Measurements from ENCODE around the gene MFN1. TPM values are rescaled to one million over a fixed set of nuclear protein-coding genes. Genes with fewer than 3 reads are reported as not detected.

Gene MFN1
- total RNA-seq, 1 experiment from 2014 or later, result 38.7 TPM

DNA sequence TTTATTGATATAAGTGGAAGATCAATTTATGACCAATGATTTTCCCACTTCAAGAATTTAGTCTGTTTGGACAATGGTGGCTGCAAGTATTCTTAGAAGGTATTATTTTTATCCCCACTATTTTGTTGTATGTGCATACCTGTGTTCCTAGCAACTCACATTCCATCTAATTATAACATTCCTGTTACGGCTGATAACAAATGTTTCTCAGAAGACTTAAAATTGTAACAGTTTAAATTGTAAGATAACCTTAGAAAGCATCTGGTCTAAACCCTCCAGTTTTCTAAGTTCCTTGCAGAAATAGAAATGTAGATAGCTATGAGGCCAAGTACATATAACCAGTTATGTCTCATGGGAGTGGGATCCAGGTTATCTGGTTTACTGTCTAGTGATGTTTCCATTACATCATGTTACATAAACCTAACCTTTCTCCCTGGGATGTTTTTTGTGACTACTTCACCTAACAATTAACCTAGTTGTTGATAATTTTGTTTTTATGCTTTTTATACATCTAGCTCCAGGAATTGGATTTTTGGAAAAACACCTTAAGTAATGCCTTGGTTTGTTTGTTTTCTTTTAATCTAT lies 11.1 kb upstream of the MFN1 start:
- no peak for DNase-seq (ENCODE audit: low read depth)

DNA sequence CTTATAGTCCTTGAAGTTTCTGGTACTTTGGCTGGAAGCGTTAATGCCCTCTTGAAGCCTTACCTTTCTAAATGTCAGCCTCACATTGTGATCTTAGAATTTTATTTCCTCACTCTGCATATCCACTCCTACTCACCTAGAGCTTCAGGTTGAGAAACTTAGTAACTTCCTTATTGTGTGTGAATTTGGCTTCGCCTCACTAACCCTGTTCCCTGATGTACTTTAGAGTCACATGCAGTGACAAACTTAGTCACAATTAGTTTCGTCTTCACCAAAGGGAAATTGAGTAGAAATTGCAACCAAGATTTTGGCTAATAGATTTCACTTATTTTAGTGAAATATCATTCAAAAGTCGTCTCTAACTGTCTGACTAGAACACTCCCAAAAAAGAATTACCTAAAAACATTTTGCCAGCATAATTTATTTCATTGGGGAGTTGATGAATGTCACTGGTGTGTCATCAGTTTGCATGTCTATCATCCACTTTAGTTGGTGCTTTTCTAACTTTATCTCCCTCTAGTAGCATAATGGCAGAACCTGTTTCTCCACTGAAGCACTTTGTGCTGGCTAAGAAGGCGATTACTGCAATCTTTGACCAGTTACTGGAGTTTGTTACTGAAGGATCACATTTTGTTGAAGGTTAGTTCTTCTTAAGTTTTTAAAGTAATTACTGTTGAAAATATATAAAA lies 960 bp downstream of the MFN1 start:
- peak; percentile 3 for DNase-seq (ENCODE audit: low read depth)

DNA sequence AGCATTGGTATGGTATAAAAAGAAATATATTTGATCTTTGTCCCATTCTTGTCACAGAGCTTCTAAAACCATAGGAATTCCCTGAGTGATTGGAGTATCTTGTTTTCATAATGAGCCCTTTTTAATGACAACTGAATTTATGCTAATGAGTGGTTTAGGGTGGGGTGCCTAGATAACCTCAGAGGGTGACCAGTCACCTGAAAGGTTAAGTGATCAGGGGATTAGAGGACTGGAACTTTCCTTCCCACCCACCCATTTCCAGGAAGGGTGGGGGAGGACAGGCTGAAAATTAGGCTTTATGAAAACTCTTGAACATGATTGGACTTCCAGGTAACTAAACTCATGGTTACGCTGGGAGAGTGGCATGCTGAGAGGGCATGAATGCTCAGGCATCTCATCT lies 8.5 kb downstream of the MFN1 start:
- no peak for DNase-seq (ENCODE audit: low read depth)

DNA sequence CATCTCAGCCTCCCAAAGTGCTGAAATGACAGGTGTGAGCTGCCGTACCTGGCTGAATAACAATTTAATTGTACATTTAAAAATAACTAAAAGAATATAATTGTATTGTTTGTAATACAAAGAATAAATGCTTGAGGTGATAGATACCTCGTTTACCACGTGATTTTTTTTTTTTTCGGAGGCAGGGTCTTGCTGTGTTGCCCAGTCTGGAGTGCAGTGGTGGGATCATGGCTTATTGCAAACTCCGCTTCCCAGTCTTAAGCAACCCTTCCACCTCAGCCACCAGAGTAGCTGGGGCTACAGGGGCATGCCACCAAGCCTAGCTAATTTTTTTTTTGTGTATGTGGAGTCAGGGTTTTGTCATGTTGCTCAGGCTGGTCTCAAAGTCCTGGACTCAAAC lies 15.8 kb downstream of the MFN1 start:
- no peak for DNase-seq (ENCODE audit: low read depth)

DNA sequence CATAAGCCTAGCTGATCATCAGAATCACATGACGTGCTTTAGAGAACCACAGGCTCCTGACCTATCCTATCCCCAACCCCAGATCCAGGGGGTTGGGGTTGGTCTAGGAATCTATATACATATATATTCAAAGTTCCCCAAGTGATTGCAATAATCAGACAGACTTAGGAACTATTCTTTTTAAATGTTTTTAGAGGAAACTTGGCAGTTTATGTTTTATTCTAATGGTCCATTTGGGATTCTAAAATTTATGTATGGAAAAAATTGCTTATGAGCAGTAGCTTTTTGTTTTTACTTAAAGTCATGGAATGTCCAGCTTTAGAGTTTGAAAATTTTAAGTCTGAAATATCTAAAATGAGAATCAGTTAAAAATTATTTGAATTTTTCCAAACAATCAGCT lies 22.1 kb downstream of the MFN1 start:
- DNase-seq (ENCODE audit: low read depth), result no peak

DNA sequence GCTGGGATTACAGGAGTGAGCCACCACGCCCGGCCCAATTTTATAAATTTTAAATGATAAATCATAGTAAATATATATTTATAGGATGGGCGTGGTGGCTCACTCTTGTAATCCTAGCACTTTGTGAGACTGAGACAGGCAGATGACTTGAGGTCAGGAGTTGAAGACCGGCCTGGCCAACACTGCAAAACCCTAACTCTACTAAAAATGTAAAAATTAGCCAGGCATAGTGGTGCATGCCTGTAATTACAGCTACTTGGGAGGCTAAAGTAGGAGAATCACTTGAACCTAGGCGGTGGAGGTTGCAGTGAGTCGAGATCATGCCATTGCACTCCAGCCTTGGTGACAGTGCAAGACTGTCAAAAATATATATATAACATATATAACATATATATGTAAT lies 26.4 kb downstream of the MFN1 start:
- no peak for DNase-seq (ENCODE audit: low read depth)

DNA sequence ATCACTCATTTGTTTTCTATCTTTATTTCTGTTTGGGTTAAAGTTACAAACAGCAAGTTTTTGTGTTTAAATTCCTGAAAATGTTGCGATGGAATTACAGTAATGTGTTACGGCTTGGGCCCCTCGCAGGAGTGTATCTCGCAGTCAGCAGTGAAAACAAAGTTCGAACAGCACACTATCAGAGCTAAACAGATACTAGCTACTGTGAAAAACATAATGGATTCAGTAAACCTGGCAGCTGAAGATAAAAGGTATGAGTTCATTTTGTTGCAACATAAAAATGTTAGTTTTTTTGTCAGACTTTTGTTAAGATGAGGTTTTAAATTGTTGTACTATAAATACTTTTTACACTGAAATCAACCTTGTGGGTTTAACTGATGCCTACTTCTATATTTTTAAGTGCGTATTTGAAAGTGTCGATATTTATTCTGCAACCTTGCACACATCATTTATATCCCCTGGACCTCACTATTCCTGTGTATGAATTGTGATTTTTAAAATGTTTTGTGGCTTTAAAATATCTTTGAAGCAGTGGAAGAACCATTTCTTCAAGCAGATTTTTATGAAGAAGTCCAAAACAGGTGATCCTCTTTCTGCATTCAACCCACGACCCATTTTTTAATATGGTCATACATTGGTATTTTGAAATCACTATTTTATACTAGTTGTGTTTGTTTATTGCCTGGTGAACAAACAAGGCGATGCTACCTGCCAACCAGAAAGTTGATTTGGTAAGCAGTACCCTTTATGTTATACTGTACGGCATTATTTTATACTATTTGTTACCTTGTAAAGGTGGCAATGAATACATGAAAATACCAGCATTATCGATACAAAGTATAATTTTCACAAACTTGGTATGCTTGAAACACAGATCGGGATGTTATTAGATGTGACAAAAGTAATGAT lies 27.8 kb downstream of the MFN1 start:
- no peak for DNase-seq (ENCODE audit: low read depth)

DNA sequence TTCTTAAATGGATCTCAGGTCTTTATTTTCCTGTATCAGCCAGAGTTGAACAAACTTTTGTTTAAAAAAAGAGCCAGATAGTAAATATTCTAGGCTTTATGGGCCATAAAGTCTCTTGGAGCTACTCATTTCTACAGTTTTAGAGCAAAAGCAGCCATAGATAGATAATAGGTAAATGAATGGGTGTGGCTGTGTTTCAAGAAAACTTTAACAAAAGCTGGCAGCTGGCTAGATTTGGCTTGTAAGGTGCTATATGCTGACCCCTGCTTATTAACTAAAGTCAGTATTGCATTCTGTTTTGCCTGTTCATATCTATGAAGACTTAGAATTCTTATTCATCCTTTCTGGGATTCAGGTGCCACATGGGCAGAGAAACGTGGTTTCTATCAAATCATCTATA lies 29.0 kb downstream of the MFN1 start:
- DNase-seq (ENCODE audit: low read depth), result no peak

DNA sequence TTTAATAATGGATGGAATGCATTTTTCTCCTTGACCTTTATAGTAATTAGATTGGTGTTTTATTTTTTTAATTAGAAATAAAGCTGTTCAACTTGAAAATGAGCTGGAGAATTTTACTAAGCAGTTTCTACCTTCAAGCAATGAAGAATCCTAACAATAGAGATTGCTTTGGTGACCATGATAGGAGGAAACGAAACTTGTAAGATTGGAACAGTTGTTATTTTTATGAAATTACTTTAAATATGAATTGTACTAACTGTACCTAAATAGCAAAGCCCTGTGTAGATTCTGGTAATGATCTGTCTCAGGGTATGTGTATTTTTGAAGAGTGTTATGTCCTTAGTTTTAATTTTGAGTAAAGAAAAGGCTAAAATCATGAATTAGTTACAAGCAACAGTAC lies 44.4 kb downstream of the MFN1 start:
- no peak for DNase-seq (ENCODE audit: low read depth)

DNA sequence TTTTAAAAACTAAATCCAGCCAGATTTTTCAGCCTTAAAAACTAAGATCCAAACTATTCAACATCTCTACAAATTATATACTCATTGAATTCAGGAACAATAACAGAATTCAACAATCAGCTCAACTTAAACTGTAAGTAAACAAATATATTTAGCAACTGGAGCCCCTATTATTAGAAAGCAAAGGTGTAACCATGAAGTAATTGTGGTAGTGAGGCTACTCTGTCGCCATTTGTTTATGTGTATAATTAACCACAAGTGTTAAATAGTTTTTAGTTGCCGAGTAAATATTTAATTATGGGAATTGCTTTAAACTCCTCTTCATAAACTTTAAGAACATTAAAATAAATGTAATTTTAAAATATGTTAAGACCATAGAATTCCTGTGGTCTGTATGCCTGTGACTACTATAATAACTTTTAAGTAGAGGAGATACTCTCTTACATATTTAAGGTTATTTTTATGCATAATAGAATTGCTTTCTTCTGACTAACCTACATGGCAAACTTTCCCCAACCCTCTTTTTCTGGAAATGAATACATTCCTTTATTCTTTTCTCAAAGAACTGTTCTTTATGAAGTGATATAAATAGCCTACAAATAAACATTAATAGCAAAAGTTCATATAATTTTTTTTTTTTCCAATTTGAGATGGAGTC lies 51.2 kb downstream of the MFN1 start:
- no peak for DNase-seq (ENCODE audit: low read depth)

DNA sequence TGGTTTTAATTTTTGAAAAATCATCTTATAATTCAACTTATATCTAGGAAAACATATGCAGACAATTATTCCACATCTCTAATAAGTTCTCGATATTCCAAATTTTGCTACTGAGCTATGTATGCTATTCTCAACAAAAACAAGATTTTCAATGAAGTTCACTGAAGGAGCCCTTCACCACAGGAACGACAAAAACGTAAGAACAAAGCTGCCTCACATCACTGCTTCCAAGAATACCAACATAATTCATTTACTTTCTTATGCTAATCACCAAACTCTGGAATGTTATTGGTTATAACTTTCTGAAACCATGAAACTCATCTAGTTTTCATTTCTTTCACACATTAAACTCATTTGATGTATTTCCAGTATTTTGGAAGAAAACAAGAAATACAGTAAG lies 54.1 kb downstream of the MFN1 start:
- DNase-seq (ENCODE audit: low read depth), result no peak

DNA sequence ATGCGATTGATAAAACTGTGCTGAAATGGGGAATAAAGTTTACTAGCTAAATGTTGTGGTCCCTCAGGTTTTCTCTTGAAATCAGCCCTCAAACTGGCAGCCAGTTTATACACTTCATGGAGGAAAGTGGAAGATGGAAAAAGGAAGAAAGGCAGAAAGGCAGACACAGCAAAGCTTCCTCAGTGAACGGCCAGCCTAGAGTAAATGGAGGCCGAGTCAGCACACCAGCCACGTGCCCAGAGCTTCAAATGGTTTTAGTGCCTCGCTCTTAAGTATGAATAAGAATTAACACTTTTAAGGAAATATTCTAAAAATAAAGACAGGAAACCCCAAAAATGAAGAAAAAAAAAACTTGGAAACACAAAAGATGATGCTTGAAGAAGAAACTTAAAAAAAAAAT lies 55.5 kb downstream of the MFN1 start:
- DNase-seq (ENCODE audit: low read depth), result no peak

DNA sequence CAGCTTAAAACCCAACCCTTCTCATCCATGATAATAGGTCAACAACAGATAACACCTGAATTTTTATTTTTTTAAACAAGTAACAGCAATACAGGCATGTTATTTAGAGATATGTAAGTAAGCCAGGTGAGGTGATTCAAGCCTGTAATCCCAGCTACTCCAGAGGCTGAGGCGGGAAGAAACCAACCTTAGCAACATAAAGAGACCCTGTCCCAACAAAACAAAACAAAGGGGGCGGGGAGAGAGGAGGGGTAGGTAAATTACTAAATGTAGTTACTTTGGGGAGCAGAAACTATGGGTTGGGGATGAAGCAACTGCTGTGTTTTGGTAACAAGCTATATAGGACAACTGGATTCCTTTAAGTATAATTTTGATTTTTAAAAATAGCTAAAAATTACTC lies 56.8 kb downstream of the MFN1 start:
- no peak for DNase-seq (ENCODE audit: low read depth)

DNA sequence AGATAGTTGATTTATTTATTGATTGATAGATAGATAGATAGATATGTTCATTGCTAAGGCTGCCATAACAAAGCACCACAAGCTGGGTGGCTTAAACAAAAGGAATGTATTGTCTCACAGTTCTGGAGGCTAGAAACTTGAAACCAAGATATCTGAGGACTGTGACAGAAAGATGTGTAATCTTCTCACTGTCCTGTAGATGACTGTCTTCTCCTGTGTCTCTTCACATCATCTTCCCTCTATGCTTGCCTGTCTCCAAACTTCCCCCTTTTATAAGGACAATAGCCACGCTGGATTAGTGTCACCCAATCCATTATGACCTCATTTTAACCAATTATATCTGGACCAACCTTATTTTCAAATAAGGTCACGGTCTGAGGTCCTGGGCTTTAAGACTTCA lies 62.8 kb downstream of the MFN1 start:
- DNase-seq (ENCODE audit: low read depth), result no peak

DNA sequence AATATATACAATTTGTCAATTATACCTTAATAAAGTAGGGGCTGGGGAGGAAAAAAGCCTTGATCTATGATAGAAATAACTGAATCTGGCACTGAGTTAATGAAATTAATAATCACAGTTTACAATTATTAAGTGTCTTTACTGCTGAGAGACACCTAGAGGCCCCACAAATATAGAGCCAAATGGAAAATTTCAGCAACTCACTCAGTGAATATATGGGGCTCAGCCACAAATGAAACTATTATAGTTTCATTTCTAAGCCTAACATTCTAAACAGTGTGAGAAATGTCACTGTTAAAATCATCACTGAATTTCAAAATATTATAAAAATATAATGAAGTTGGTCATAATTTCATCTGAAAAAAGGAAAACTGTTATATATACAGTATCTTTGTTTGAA lies 63.5 kb downstream of the MFN1 start:
- no peak for DNase-seq (ENCODE audit: low read depth)

DNA sequence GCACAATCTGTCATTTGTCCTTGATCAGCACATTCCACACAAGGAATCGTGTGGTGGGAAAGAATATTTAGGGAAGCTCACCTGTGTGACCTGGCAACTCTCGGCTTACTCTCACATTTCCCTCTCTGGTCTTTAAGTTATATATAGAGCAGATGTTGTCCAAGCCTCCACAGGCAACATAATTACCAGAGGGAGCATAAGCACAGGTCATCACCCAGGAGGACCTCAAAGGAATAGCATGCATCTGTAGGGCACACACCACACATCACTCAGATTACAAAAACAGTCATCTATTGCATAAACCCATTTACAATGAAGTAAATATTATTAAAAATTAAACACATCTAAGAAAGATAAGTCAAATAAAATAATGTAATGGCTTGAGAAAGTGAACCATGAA lies 67.3 kb downstream of the MFN1 start:
- DNase-seq (ENCODE audit: low read depth), result no peak

DNA sequence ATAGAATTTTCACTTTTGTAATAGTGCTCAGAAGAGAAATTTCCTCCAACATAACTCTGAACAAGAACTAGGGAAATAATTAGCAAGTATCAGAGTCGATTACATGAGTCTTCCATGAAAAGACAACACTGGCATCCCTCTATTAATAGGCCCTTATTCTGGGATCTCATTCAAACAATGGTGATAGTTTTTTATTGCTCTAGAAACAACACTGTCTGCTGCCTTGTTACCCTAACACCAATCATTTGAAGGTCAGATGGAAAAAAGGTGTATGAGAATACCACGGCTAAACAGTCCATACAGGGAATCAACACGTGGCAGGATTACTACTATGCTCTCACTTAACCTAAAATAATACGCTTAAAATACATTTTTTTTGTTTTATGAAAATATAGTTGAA lies 67.9 kb downstream of the MFN1 start:
- DNase-seq (ENCODE audit: low read depth), result no peak

DNA sequence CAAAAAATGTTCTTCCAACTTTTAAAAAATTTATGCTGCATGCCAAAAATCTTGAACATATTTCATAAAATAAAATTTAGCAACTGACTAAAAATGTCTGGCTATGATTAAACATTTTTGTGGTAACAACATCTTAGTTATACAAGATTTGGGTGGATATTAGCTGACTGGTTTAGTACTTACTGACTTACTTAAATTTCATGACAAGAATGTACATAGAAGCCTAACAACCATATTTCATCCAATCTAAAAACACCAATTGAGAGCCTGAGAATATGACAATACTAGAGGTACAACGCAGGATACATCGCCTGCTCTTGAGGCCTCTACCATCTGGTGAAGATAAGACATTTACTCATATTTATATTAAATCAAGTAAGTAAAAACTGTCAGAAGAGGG lies 69.2 kb downstream of the MFN1 start:
- no peak for DNase-seq (ENCODE audit: low read depth)

DNA sequence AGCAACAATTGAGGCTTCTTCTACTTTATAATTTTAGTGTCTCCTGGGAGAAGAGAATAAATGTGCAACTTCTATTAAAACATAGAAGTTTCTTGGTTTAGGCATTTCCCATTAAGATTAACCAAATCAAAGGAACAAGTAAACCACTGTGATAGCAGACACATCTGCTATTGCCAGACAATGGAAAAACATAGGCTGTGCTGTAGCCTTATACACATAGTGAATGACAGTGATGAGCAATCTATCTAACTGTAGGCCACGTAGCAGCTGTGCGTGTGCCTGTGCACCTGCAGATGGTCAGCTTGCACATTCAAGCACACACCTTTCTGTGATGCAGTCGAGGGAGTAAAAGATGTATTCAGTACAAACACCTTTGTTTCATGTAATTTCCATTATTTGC lies 71.1 kb downstream of the MFN1 start:
- DNase-seq (ENCODE audit: low read depth), result no peak

DNA sequence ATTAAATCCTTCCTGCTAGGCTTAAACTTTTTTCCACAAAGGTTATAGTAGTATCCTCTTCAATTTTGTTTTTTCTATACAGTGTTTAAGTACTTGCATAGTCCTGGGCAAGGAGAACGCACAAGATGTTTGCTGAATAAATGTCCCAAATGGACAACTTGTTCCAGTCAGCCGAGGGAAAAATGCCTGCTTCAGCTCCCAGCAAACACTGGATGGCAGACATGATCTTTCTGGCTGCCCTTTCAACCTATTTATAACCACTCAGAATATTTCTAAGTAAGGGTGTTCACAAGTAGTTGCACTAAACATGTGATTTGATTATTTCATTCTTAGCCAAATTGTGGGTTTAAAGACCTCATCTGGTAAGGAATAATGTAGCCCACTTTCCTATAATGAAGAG lies 74.0 kb downstream of the MFN1 start:
- DNase-seq (ENCODE audit: low read depth), result no peak

DNA sequence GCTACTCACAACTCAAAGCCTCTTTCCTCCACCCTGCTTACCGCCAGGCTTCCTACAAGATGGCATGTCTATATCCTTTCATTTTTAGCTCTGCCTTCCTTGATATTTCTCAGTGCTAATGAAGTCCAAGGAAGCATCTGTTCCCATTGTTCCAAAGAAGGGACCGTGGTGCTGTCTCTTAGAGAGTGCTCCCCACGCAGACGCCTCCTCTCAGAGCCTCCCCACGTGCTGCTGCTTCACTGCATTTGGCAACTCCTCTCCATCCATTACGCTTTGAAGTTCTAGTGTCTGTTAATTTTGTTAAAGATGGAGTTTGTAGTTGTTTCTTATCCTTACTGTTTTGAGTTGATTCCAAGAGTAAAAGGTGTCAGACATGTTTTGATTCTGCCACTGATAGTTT lies 77.6 kb downstream of the MFN1 start:
- no peak for DNase-seq (ENCODE audit: low read depth)

DNA sequence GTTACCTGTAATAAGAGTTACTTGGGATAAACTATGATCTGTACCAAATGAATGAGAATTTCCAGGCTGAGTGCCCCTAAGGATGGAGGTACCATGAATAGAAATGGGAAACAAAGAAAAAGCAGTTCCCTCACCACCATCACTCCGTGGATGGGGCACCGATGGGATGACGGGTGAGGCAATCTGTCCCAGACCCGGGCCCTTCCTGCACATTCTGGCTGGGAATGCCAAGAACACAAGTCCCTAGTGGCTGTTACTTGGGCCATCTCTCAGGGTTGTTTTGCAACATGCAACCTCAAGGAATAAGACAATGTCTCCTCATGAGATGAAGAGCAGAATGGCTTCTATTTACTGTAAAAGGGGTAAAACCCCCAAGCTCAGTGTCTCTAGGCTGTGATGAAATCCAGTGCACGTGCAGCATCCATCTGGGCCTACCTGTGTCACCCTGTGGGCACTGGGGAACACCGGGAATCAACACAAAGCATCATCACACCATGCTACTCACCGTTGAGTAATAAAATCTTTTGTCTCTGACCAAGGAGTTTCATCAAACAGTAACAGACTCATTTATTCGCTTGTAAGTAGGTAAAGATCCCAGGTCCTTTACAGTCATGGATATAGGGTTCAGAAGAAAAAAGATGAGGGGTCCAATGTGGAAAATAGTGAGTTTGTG lies 81.5 kb downstream of the MFN1 start:
- DNase-seq (ENCODE audit: low read depth), result no peak

Data from Daoy (cell line).